HUDEP-2 (cell line): ENCODE data around the gene TBX2.

Experiments used
- DNase-seq, 76 experiments: peaks; one replicate each; lab custom pipeline; 2025; ENCODE audit not compliant: unreplicated experiment in 76 of 76; lab: John Stamatoyannopoulos, UW

TBX2 gene

DNA sequence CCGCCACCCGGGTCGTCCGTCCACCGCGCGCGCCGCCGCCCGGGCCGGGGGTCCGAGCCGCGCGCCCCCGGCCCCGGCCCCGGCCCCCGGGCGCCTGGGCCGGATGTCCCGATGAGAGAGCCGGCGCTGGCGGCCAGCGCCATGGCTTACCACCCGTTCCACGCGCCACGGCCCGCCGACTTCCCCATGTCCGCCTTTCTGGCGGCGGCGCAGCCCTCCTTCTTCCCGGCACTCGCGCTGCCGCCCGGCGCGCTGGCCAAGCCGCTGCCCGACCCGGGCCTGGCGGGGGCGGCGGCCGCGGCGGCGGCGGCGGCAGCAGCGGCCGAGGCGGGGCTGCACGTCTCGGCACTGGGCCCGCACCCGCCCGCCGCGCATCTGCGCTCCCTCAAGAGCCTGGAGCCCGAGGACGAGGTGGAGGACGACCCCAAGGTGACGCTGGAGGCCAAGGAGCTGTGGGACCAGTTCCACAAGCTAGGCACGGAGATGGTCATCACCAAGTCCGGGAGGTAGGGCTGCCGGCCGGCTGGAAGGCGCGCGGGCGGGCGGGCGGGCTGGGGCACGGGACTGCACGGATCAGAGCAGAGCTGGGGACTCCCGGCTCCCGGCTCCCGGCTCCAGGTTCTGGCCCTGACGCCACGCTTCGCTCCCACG lies 548 bp downstream of the TBX2 start:
- no peak for DNase-seq

DNA sequence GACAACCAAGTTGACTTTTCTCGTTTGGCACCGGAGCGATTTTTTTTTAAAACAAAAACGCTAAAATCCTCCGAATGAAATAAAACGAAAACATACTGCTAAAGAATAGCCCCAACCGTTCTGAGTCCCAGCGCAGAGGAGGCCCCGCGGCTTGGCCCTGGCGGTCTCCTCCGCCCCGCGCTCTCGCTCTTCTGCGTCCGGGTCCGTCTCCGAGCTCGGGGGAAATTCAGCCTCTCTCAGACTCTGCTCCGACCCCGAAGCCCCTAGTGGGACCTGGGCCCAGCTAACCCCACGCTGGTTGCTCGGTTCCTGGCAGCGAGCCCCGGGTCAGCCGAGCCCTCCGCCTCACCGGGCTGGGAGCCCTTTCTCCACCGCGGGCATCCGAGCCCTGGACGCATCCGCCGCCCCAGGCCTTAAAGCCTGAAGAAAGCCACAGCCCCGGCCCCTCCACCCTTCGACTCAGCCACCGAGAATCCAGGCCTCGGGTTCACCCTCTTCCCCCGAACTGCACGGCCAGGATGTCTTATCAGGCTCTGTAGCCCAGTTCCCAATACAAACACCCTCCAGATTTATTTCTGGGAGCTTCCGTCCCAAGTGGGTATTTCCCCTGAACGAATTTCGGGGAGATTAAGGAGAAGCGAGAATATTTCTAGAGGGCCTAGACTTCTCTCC lies 1.2 kb downstream of the TBX2 start:
- no peak for DNase-seq

DNA sequence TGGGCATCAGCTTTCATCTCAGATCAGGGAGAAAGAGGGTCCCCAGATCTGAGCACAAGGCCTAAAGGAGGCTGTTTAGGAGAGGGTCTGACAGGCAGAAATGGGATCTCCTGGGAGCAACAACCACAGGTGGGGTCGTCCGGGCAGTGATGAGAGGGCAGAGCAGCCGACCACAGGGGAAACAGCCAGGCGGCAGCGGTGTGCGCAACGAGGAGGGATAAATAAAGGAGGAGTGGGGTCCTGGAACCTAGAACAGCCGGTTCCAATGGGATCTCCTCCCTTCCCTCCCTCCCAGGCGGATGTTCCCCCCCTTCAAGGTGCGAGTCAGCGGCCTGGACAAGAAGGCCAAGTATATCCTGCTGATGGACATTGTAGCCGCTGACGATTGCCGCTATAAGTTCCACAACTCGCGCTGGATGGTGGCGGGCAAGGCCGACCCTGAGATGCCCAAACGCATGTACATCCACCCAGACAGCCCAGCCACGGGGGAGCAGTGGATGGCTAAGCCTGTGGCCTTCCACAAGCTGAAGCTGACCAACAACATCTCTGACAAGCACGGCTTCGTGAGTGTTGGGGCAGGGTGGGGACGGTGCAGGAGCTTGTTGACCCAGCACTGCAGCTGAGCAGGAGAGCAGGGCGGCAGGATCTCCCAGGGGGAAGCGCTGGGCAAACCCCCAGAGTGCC lies 1.9 kb downstream of the TBX2 start:
- no peak for DNase-seq

DNA sequence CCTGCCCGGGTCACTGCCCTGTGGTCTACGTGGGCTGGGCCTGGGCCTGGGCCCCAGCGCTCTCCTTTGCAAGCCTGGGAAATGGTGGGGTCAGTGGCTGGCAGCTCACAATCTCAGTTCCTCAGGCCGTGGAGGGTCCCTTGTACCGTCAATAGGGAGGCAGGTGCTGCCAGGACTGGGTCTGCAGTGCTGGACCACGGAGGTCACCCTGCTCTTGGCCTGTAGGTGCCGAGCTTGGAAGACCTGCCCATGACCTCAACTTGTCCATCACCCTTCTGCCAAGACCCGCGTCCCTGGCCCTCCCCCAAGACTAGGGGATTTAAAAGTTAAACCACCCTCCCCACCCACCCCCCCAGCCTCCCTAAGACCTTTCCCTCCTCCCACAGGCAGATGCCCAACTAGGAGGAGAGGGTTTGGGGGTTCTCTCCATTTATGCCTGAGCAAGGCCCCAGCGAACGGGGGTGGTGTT lies 2.5 kb downstream of the TBX2 start:
- no peak for DNase-seq

DNA sequence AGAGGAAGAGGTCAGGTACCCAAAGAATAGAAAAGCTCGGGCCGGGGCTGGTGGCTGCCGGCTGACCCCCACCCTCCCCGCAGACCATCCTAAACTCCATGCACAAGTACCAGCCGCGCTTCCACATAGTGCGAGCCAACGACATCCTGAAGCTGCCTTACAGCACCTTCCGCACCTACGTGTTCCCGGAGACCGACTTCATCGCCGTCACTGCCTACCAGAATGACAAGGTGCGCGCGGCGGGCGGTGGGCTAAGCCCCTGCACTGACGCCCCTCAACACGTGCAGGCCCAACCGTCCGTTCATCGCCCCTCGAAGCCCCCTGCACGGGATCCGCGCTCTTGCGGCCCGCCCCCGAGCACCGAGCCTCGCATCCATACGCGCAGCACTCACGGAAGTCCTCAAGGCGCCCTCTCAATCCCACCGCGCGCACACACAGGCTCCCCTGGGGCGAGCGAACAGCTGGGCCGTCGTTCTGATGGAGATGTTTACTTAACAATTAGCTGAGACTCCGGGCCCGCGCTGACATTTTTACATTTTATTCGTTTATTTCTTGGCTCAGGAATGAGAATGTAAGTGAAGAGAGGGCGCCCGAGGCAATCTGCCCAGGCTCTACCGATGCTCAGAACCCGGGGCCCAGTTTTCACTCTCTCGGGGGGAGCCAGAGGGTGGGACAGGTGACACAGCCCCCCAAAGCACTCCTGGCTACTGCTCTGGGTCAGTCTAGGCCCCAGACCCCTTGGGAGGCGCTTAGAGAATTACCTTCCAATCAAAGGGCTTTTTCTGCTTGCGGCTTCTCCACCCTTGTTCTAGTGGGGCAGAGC lies 3.5 kb downstream of the TBX2 start:
- DNase-seq = no peak

GRCh38 chr17:61403801-61404662 lies 4.4 kb downstream of the TBX2 start:
- DNase-seq = no peak

GRCh38 chr17:61404663-61404912 lies 4.9 kb downstream of the TBX2 start:
- no peak for DNase-seq

GRCh38 chr17:61404913-61405685 lies 5.5 kb downstream of the TBX2 start:
- no peak for DNase-seq

- no peak for DNase-seq
Measured at GRCh38 chr17:61405686-61406536, 6.3 kb downstream of the TBX2 start.

DNA sequence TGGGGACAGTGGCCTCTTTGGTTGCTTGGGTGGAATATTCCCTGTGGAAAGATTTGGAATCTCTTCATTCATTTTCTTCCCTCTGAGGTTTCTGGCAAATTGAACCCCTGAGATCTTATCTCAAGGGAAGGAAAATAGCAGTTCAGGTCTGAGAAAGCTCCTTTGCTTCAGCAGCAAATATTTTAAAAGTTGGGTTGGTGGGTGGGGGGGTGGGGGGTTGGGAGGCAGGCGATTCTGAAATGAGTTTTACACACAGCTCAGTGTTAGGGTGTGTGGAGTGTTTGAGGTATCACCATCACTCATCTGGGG lies 6.8 kb downstream of the TBX2 start:
- no peak for DNase-seq

DNA sequence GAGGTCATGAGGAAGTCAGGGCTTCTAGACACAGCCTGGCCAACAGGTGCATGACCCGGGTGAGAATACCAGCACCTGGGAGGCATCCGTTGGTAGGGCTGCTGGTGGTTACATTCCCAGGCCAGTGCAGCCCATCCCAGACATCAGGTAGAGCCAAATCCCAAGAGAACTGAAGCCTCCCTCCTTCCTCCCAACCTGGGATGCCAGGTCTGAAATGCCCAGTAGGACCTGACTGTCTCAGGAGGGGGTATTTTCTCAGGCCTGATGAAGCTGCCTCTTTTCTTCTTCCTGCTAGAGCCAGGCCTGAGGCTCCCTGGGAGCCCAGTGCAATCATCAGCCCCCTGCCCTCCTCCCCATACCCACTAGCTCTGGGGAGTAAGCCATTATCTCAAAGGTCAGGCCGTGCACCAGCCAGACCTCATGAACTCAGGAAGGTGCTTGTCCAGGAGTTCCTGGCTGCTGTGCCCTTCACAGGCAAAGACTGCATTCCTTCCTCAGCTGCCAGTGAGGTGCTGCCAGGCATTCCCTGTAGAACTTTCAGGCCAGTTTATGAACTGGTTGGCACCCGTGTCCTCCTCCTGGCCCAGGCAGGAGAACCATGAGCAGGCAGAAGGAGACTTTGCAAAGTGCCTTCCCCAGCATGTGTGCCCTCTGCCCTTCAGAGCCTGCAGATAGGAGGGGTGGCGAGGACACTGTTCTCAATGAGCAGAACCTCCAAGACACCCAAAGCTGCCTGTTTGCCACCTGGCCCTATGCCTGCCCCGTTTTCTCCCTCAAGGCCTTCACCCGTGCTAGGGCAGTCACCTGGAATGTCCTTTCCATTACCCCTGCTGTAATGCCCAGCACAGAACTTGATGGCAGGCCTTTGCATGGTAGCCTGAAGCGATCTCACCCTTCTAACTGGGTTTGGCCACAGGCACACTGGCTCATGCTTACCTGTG lies 7.6 kb downstream of the TBX2 start:
- no peak for DNase-seq

- DNase-seq = no peak
Measured at GRCh38 chr17:61408151-61409041, 8.8 kb downstream of the TBX2 start.

GRCh38 chr17:61409301-61410112 lies 9.9 kb downstream of the TBX2 start:
- peak in 30 of 76 experiments; percentile 11 to 54 (median 28) for DNase-seq

DNA sequence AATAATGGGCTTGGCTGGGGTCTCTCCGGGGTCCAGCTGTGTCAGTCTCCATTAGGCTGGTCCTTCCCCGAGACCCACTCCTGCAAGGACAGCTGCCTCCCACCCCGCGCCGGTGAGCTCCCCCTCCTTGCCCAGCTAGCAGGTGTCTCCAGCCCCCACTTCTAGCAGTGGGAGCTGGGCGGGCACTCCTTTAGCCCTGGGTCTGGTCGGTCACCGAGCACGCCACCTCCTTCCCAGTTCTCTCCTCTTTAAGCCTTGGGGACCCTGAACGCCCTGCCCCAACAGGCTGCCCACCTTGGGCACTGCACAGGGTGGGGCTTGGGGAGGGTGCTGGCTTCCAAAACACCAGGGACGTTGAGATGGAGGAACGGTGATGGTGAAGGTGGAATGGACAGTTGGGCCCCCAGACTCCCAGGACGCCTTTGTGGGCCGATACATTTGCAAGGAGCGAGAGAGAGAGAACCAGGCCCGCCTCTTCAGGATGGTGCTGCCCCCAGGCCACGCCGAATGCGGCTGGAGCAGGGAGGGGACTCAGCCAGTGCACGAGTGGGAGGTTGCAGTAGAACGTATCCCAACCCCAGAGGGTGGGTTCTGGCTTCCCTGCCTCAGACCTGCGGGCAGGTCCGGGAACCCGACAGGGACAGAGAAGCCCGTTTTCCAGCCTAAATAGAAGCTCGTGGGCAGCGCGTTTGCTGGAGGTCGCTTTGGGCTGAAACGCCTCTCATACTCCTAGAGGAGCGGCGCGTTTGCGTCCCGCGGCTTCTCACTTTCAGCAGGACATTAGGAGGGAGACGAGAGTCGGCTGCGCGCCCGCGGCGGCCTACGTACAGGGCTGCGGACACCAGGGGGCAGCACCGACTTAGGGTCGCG lies 10.7 kb downstream of the TBX2 start:
- DNase-seq = peak in 44 of 76 experiments; percentile 5 to 78 (median 44)

- DNase-seq = peak in 1 of 76 experiments; percentile 11
Measured at GRCh38 chr17:61411011-61411260, 11.3 kb downstream of the TBX2 start.
